Uterus (tissue), 4 donors: ENCODE measurements around the gene SYNE1. TPM values are rescaled to one million over a fixed set of nuclear protein-coding genes. Genes with fewer than 3 reads are reported as not detected.

Experiments
- DNase-seq, 2 donors: peaks; one replicate each; pipeline ENCODE4 v3.0.0-alpha.2; 2019 to 2020
- H3K27ac ChIP-seq, 2 donors: fragments of 200-600 bp; sonication (generic); 1 replicate in 1 of 2; 2 replicates in 1 of 2; pipeline ENCODE4 v1.5.1; 2016 to 2018
- H3K27me3 ChIP-seq, 2 donors: fragments of 200-600 bp; sonication (generic); one replicate each; pipeline ENCODE4 v1.5.1; 2018 to 2019; ENCODE audit warnings: control low read depth in 1 of 2
- H3K36me3 ChIP-seq, 2 donors: fragments of 200-600 bp; sonication (generic); one replicate each; pipeline ENCODE4 v1.5.1; 2019; ENCODE audit warnings: control low read depth in 1 of 2
- H3K4me1 ChIP-seq, 2 donors: fragments of 200-600 bp; sonication (generic); one replicate each; pipeline ENCODE4 v1.5.1; 2018 to 2019; ENCODE audit warnings: control low read depth in 1 of 2
- H3K4me3 ChIP-seq, 2 donors: fragments of 200-600 bp; sonication (generic); 1 replicate in 1 of 2; 2 replicates in 1 of 2; pipeline ENCODE4 v1.5.1; 2018 to 2019; ENCODE audit warnings: mild to moderate bottlenecking in 1 of 2
- H3K9me3 ChIP-seq, 2 donors: fragments of 200-600 bp; sonication (generic); one replicate each; pipeline ENCODE4 v1.5.1; 2019; ENCODE audit warnings: control low read depth in 1 of 2
- POLR2A ChIP-seq, 2 donors: fragments of 450-650 bp; IDR thresholded peaks; one replicate each; pipeline ENCODE4 v1.6.1; 2016; ENCODE audit warnings: antibody characterized with exemption in 2 of 2, mild to moderate bottlenecking in 1 of 2, moderate library complexity in 1 of 2
- intact Hi-C: fragments of 100-400 bp; cut with DNase I; formaldehyde crosslinking; loops from one replicate; pipeline ENCODE4 v1.15.1; 2023; ENCODE audit warnings: low total_unique reads
- total RNA-seq, 4 donors: library from RNA; depleted of rRNA in 3 of 4; stranded (reverse); fragments of >200 nt in 3 of 4; gene quantifications; one replicate each; pipeline versions ENCODE4 v1.1.0 to v1.2.4, GENCODE V29; 2014 to 2023
- TF ChIP-seq, protein P1 (sequence below), 4 experiments: fragments of 200-600 bp in 2 of 4; fragments of 450-650 bp in 2 of 4; sonication (generic) in 2 of 4; IDR thresholded peaks; one replicate each; pipeline ENCODE4 v1.5.1; 2016 to 2019; ENCODE audit warnings: antibody characterized with exemption in 4 of 4, mild to moderate bottlenecking in 2 of 4, moderate library complexity in 1 of 4
- donor health status: DM: yes; HTN: yes; CAD: no.

The SYNE1 gene
- total RNA-seq, 4 donors from 2014 or later: 134 to 339 (median 181) TPM

DNA sequence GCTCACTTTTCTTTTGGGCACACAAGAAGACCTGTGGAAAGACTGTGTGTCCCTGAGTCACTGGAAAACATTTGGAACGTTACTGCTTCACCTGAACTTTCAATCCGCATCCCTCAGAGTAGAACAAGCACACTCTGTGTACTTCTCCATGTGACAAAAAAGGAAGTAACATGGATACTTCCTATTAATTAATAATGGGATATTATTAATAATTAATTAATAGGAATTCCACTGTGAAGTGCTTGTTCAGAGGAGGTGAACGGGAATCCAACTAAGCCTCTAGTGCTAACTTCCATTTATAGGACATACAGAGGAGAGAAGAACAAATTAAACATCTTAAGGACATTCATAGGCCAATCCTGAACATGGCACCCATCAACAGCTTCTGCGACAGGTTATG lies 407.8 kb downstream of the SYNE1 start:
- Histone ChIP-seq H3K27ac (peak overlapping the region; percentile 2 to 60), H3K36me3 (no peaks in the 10 kb centered on the region), H3K4me3 (no peak overlapping the region), H3K4me1 (peaks cover 0 to 12% of the 10 kb centered on the region in 2 donors), H3K9me3 (no peaks in the 10 kb centered on the region), H3K27me3 (no peaks in the 10 kb centered on the region)
- intact Hi-C loops: no loop called here
- TF ChIP-seq, protein P1, sequence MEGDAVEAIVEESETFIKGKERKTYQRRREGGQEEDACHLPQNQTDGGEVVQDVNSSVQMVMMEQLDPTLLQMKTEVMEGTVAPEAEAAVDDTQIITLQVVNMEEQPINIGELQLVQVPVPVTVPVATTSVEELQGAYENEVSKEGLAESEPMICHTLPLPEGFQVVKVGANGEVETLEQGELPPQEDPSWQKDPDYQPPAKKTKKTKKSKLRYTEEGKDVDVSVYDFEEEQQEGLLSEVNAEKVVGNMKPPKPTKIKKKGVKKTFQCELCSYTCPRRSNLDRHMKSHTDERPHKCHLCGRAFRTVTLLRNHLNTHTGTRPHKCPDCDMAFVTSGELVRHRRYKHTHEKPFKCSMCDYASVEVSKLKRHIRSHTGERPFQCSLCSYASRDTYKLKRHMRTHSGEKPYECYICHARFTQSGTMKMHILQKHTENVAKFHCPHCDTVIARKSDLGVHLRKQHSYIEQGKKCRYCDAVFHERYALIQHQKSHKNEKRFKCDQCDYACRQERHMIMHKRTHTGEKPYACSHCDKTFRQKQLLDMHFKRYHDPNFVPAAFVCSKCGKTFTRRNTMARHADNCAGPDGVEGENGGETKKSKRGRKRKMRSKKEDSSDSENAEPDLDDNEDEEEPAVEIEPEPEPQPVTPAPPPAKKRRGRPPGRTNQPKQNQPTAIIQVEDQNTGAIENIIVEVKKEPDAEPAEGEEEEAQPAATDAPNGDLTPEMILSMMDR (IDR thresholded peaks at IDR 0.05): no peak
- DNase-seq: no peak

DNA sequence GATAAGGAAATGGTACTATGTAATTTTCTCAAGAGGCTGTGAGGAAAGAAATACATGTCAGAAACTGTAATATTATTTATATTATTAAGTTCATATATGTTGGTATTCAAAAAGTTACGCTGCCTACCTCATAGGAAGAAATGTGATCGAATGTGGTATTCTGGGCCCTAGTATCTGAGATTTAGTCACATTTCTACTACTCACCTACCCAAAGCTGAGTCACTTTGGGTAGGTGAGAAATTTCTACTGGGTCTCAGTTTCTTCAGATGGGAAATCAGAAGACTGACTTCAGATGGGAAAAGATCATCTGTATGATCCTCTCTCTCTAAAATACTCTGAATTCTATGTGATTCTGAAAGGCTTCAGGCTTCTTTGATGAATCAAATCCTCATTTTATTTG lies 411.0 kb downstream of the SYNE1 start:
- Histone ChIP-seq H3K36me3 (no peaks in the 10 kb centered on the region), H3K9me3 (peaks cover 0 to 11% of the 10 kb centered on the region in 2 donors), H3K4me3 (no peak overlapping the region), H3K4me1 (peaks cover 0 to 2% of the 10 kb centered on the region in 2 donors), H3K27me3 (no peaks in the 10 kb centered on the region), H3K27ac (peak overlapping the region; percentile 56 to 64)
- TF ChIP-seq, protein P1 (IDR thresholded peaks at IDR 0.05): no peak
- TF ChIP-seq POLR2A (IDR thresholded peaks at IDR 0.05): no peak
- DNase-seq: no peak
- intact Hi-C loops: no loop called here

DNA sequence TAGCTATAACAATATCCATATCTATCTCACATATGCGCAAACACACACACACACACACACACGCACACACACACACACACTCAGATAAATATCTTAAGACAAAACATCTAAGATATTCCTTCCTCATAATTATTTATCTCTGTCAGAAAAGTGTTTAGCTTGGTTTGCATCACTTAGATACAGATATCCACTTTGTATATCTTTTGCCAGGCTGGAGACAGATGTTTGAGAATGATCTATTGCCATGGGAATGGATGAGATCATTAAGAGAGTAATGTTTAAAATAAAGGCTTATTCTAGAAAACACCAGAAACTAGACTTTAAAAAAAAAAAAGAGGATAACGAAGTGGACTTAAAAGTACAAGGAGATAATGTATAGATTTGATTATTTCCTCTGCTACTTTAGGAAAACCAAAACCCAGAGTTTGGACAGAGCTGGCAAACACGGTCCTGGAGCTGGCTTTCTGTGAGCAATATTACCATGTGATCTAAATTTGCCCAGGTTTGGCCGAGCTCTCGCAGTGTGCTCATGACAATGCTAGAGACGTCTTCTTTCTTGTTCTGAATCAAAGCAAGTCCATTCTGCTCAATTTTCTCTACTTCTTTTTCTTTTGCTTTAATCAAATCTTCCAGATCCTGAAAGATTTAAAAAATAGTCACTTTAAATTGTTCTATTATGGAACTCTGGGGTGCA lies 411.8 kb downstream of the SYNE1 start:
- Histone ChIP-seq H3K36me3 (no peaks in the 10 kb centered on the region), H3K27ac (peak overlapping the region; percentile 56 to 64)

DNA sequence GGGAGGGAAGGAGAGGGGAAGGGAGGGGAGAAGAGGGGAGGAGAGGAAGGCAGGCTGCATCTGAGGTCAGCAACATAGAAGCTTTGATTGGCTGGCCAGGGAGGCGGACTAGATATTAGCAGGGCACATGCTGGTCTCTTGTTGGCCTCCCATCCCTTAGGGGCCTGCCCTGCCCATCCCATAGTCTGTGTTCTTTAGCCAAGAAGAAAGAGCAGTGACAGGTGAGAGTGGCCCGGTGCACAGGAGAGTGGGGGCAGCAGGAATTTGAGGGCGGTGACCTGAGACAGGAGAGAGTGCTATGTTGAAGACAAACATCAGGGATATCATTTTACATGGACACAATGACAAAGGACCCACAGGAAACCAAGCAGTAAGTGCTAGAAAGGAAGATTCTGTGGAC lies 413.5 kb downstream of the SYNE1 start:
- Histone ChIP-seq H3K36me3 (no peaks in the 10 kb centered on the region), H3K9me3 (peaks cover 0 to 11% of the 10 kb centered on the region in 2 donors), H3K4me3 (no peak overlapping the region), H3K27me3 (no peaks in the 10 kb centered on the region), H3K27ac (no peak overlapping the region), H3K4me1 (no peaks in the 10 kb centered on the region)
- DNase-seq: no peak
- intact Hi-C loops: no loop called here
- TF ChIP-seq POLR2A (IDR thresholded peaks at IDR 0.05): no peak
- TF ChIP-seq, protein P1 (IDR thresholded peaks at IDR 0.05): no peak

More for the DNA sequence above, 411.8 kb downstream of the SYNE1 start:
- H3K9me3 ChIP-seq: peaks cover 0 to 11% of the 10 kb centered on the region in 2 donors
- H3K27me3 ChIP-seq: no peaks in the 10 kb centered on the region
- no peak overlapping the region for H3K4me3 ChIP-seq
- no peak for DNase-seq
- TF ChIP-seq, protein P1 (IDR thresholded peaks at IDR 0.05): no peak
- TF ChIP-seq POLR2A (IDR thresholded peaks at IDR 0.05): no peak
- intact Hi-C loops: no loop called here
- H3K4me1 ChIP-seq: no peaks in the 10 kb centered on the region

DNA sequence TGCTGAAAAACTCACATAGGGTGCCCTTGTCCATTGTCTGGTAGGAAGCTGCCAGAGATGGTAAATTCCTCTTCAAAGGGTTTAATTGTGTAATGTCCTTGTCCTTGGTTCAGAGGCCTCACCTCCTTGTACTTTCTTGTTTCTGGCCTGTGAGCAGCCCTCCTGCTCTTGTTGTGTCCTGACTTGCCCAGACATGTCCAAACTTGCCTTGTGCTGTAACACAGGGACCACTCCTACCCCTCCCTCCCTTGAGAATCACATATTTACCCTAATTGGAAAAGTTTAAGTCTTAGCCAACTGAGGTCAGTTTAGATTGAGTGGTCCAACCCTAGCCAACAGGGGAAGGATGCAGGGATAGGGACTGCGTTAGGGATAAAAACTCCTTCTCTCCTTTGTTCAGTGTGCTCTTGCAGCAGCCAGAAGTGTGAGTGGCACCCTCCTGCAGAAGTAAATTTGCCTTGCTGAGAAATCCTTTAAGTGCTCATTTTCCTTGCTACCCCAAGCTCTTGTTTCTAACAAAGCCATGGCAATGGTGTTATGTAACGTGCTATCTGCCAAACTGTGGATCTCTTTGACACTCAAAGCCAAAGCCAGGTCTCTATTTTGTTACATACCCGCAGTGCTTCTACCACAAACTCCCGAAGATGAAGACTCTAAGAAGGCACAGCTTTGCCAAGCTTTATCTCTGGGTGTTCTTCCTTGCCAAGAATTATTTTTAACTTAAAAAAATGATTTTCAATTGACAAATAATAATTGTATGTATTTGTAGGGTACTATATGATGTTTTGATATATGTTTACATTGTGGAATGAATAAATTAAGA lies 415.1 kb downstream of the SYNE1 start:
- DNase-seq: no peak
- Histone ChIP-seq H3K27me3 (no peaks in the 10 kb centered on the region), H3K9me3 (peaks cover 0 to 11% of the 10 kb centered on the region in 2 donors), H3K27ac (no peak overlapping the region), H3K36me3 (no peaks in the 10 kb centered on the region), H3K4me3 (no peak overlapping the region), H3K4me1 (no peaks in the 10 kb centered on the region)
- TF ChIP-seq, protein P1 (IDR thresholded peaks at IDR 0.05): no peak
- TF ChIP-seq POLR2A (IDR thresholded peaks at IDR 0.05): no peak
- intact Hi-C loops: no loop called here
